B cell (primary cell): ENCODE data around the gene NFATC1. TPM values are rescaled to one million over a fixed set of nuclear protein-coding genes. Genes with fewer than 3 reads are reported as not detected.

Experiments
- ATAC-seq: fragments of 200-7000 bp; cut with Tn5 transposase; one replicate; pipeline ENCODE4 v1.10.0; 2021; ENCODE audit warnings: low read depth, mild to moderate bottlenecking, moderate number of reproducible peaks, moderate library complexity
- CTCF ChIA-PET: fragments of 350-600 bp; sonication (Branson Sonifier 250); formaldehyde crosslinking; loops from one replicate; lab custom pipeline; 2021; ENCODE audit warnings: antibody characterized with exemption, inconsistent platforms; lab: Charles Lee
- POLR2A ChIA-PET: fragments of 350-600 bp; sonication (Branson Sonifier 250); formaldehyde crosslinking; loops from one replicate; lab custom pipeline; 2021; ENCODE audit warnings: antibody characterized with exemption; lab: Charles Lee
- DNase-seq: peaks from one replicate; pipeline ENCODE4 v3.0.0; 2013
- H2AFZ ChIP-seq: 2 replicates; pipeline ENCODE4 v1.6.1; 2012; ENCODE audit warnings: mild to moderate bottlenecking, low read depth, low read length; ENCODE audit not compliant: insufficient read depth, poor library complexity, severe bottlenecking
- H3K27ac ChIP-seq, 2 donors: 1 replicate in 1 of 2; 2 replicates in 1 of 2; pipeline ENCODE4 v1.5.1; 2012 to 2013; ENCODE audit warnings: low read length in 2 of 2, mild to moderate bottlenecking in 2 of 2, moderate library complexity in 1 of 2
- H3K27me3 ChIP-seq, 4 experiments: fragments of 200-600 bp in 1 of 4; sonication (generic) in 1 of 4; replicated peaks in 1 of 4; 1 replicate in 2 of 4; 2 replicates in 2 of 4; pipeline versions ENCODE4 v1.6.1 to v1.7.0; 2013 to 2016; ENCODE audit warnings: low read length in 3 of 4, mild to moderate bottlenecking in 2 of 4, mixed read lengths in 1 of 4, moderate library complexity in 1 of 4; ENCODE audit not compliant: insufficient read depth in 4 of 4, control insufficient read depth in 3 of 4; ENCODE audit errors: control extremely low read depth in 1 of 4
- H3K36me3 ChIP-seq, 2 experiments: replicated peaks in 1 of 2; 1 replicate in 1 of 2; 2 replicates in 1 of 2; pipeline versions ENCODE4 v1.6.1 to v1.7.1; 2013; ENCODE audit warnings: low read length in 1 of 2; ENCODE audit not compliant: insufficient read depth in 2 of 2, control insufficient read depth in 1 of 2; ENCODE audit errors: control extremely low read depth in 1 of 2, extremely low read depth in 1 of 2
- H3K4me1 ChIP-seq, 2 donors: fragments of 200-600 bp in 1 of 2; sonication (generic) in 1 of 2; 1 replicate in 1 of 2; 2 replicates in 1 of 2; pipeline versions ENCODE4 v1.5.1 to v1.6.1; 2013 to 2017; ENCODE audit warnings: low read length in 2 of 2; ENCODE audit not compliant: control insufficient read depth in 2 of 2, insufficient read depth in 2 of 2
- H3K4me2 ChIP-seq: replicated peaks from 2 replicates; pipeline ENCODE3; 2012; ENCODE audit warnings: mild to moderate bottlenecking, low read depth, low read length; ENCODE audit not compliant: poor library complexity, severe bottlenecking
- H3K4me3 ChIP-seq, 5 experiments: fragments of 200-600 bp in 1 of 5; sonication (generic) in 1 of 5; 1 replicate in 3 of 5; 2 replicates in 2 of 5; pipeline versions ENCODE4 v1.5.1 to v1.7.0; 2011 to 2016; ENCODE audit warnings: low read length in 4 of 5, mild to moderate bottlenecking in 4 of 5, low read depth in 2 of 5, control low read depth in 1 of 5, moderate library complexity in 1 of 5; ENCODE audit not compliant: insufficient read depth in 1 of 5; ENCODE audit errors: control extremely low read depth in 1 of 5, extremely low read depth in 1 of 5
- H3K79me2 ChIP-seq: fragments of 200-600 bp; sonication (generic); one replicate; pipeline ENCODE4 v1.6.0; 2016; ENCODE audit warnings: low read length; ENCODE audit not compliant: control insufficient read depth, insufficient read depth
- H3K9ac ChIP-seq: fragments of 200-600 bp; sonication (generic); 2 replicates; pipeline ENCODE4 v1.6.1; 2017; ENCODE audit warnings: mild to moderate bottlenecking, low read length, moderate library complexity
- H3K9me3 ChIP-seq, 3 donors: one replicate each; pipeline versions ENCODE4 v1.6.1 to v1.7.1; 2013; ENCODE audit warnings: low read length in 2 of 3; ENCODE audit not compliant: control insufficient read depth in 2 of 3, insufficient read depth in 1 of 3; ENCODE audit errors: control extremely low read depth in 1 of 3
- H4K20me1 ChIP-seq: 2 replicates; pipeline ENCODE4 v1.6.0; 2012; ENCODE audit warnings: mild to moderate bottlenecking, low read length; ENCODE audit not compliant: insufficient read depth, control insufficient read depth, poor library complexity, severe bottlenecking
- H3K27ac Mint-ChIP-seq: one replicate; pipeline ENCODE4 v1.8.0; 2021; ENCODE audit warnings: mixed read lengths
- H3K27me3 Mint-ChIP-seq: one replicate; pipeline ENCODE4 v1.8.0; 2021; ENCODE audit warnings: mixed read lengths
- H3K4me1 Mint-ChIP-seq: one replicate; pipeline ENCODE4 v1.8.0; 2021; ENCODE audit warnings: mixed read lengths
- H3K4me3 Mint-ChIP-seq: one replicate; pipeline ENCODE4 v1.8.0; 2021; ENCODE audit warnings: mixed read lengths
- H3K9me3 Mint-ChIP-seq: one replicate; pipeline ENCODE4 v1.8.0; 2022; ENCODE audit warnings: mixed read lengths; ENCODE audit not compliant: insufficient read depth
- EZH2 ChIP-seq: IDR thresholded peaks from 2 replicates; pipeline ENCODE4 v1.6.1; 2012; ENCODE audit warnings: borderline replicate concordance, low read depth, mild to moderate bottlenecking, moderate library complexity, low read length; ENCODE audit not compliant: insufficient read depth, poor library complexity, severe bottlenecking
- WGBS: methylation state at CpG from one replicate; pipeline ENCODE4 v1.1.5; 2013; ENCODE audit warnings: missing lambda C conversion rate; ENCODE audit not compliant: insufficient coverage; 5-methylcytosine and 5-hydroxymethylcytosine counted together
- intact Hi-C: fragments of 100-400 bp; cut with micrococcal nuclease; formaldehyde crosslinking; loops from one replicate; pipeline ENCODE4 v1.10.0; 2022
- polyA plus RNA-seq: library from polyadenylated mRNA; depleted of rRNA; stranded (reverse); fragments of >200 nt; gene quantifications from 2 replicates; pipeline ENCODE4 v1.2.3, GENCODE V29; 2012
- total RNA-seq, 2 donors: library from RNA; stranded (reverse); fragments of 120-200 nt in 1 of 2; gene quantifications; 1 replicate in 1 of 2; 2 replicates in 1 of 2; pipeline versions ENCODE4 v1.2.3 to v1.2.4, GENCODE V29; 2013 to 2022
- TF ChIP-seq, protein P1 (sequence below): fragments of 200-600 bp; IDR thresholded peaks from one replicate; pipeline ENCODE4 v1.8.0; 2022; ENCODE audit warnings: antibody characterized with exemption, mild to moderate bottlenecking

Gene NFATC1
- total and polyA plus RNA-seq, 2 donors (not counting 1 experiment from before 2014, with no cell fraction given) = 32.2 to 108 TPM

- TF ChIP-seq, protein P1, sequence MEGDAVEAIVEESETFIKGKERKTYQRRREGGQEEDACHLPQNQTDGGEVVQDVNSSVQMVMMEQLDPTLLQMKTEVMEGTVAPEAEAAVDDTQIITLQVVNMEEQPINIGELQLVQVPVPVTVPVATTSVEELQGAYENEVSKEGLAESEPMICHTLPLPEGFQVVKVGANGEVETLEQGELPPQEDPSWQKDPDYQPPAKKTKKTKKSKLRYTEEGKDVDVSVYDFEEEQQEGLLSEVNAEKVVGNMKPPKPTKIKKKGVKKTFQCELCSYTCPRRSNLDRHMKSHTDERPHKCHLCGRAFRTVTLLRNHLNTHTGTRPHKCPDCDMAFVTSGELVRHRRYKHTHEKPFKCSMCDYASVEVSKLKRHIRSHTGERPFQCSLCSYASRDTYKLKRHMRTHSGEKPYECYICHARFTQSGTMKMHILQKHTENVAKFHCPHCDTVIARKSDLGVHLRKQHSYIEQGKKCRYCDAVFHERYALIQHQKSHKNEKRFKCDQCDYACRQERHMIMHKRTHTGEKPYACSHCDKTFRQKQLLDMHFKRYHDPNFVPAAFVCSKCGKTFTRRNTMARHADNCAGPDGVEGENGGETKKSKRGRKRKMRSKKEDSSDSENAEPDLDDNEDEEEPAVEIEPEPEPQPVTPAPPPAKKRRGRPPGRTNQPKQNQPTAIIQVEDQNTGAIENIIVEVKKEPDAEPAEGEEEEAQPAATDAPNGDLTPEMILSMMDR = no peak
- TF ChIP-seq EZH2 = no peak
- intact Hi-C loops = no loop called here
- Histone ChIP-seq H3K36me3 (no peaks in the 10 kb centered on the region), H4K20me1 (no peaks in the 10 kb centered on the region), H3K4me1 (no peaks in the 10 kb centered on the region), H3K79me2 (no peaks in the 10 kb centered on the region), H3K27ac (no peak overlapping the region), H3K9me3 (no peaks in the 10 kb centered on the region), H2AFZ (no peak overlapping the region), H3K4me2 (no peak overlapping the region), H3K4me3 (no peak overlapping the region), H3K27me3 (peaks cover 0 to 2% (median 0%) of the 10 kb centered on the region in 4 experiments), H3K9ac (no peak overlapping the region)
- DNase-seq (no peak), ATAC-seq (no peak)
- POLR2A ChIA-PET = no interaction called here
- Mint-ChIP-seq H3K27ac (no peak overlapping the region), H3K9me3 (no peaks in the 10 kb centered on the region), H3K4me3 (no peak overlapping the region), H3K4me1 (no peaks in the 10 kb centered on the region), H3K27me3 (no peaks in the 10 kb centered on the region)
- WGBS = 93% methylated on average over 9 of the region's 20 CpGs
- CTCF ChIA-PET = no interaction called here
Observed at GRCh38 chr18:79552140-79552631, 156.5 kb downstream of the NFATC1 start.

- TF ChIP-seq, protein P1 = no peak
- no peak overlapping the region for H3K4me3 Mint-ChIP-seq
- H3K9me3 Mint-ChIP-seq = no peaks in the 10 kb centered on the region
- CTCF ChIA-PET = no interaction called here
- no peak overlapping the region for H3K27ac Mint-ChIP-seq
- no peaks in the 10 kb centered on the region for H3K79me2 ChIP-seq
- H3K4me2 ChIP-seq = no peak overlapping the region
- H3K9me3 ChIP-seq = no peaks in the 10 kb centered on the region
- no peak overlapping the region for H2AFZ ChIP-seq
- 92% methylated on average over 23 of the region's 25 CpGs for WGBS
- intact Hi-C loops = no loop called here
- H3K36me3 ChIP-seq = no peaks in the 10 kb centered on the region
- POLR2A ChIA-PET = no interaction called here
- no peak for DNase-seq
- no peak overlapping the region for H3K27ac ChIP-seq
- no peak overlapping the region for H3K9ac ChIP-seq
- ATAC-seq = no peak
- H3K4me1 Mint-ChIP-seq = no peaks in the 10 kb centered on the region
- no peak overlapping the region for H3K4me3 ChIP-seq
- H3K27me3 ChIP-seq = no peaks in the 10 kb centered on the region
- no peaks in the 10 kb centered on the region for H3K27me3 Mint-ChIP-seq
- H3K4me1 ChIP-seq = no peaks in the 10 kb centered on the region
- no peaks in the 10 kb centered on the region for H4K20me1 ChIP-seq
Observed at GRCh38 chr18:79552696-79553095, 157.0 kb downstream of the NFATC1 start.
